Stimulated activated effector memory CD8-positive, alpha-beta T cell treated with anti-CD3 and anti-CD28 coated beads, Interleukin-12 subunit alpha, Interleukin-12 subunit beta, amount 100 ng/mL, for 72 hours (primary cell): Measurements from ENCODE around the gene AP1AR.
"Not testable (repeated sequence)": the region's sequence is repeated elsewhere in the genome, so short reads cannot be mapped to it uniquely, and the experiment has no call there.

Experiments used
- ATAC-seq: fragments of 150-1000 bp; cut with Tn5 transposase; 2 replicates; pipeline ENCODE4 v1.10.0; 2021
- DNase-seq, 2 donors: peaks; one replicate each; pipeline ENCODE4 v3.0.0; 2021 to 2022; ENCODE audit warnings: low spot score in 2 of 2
- H3K27ac Mint-ChIP-seq: one replicate; pipeline ENCODE4 v1.8.0; 2022; ENCODE audit warnings: mild to moderate bottlenecking, mixed read lengths
- H3K36me3 Mint-ChIP-seq: one replicate; pipeline ENCODE4 v1.8.0; 2022; ENCODE audit warnings: mild to moderate bottlenecking, mixed read lengths
- H3K4me1 Mint-ChIP-seq: one replicate; pipeline ENCODE4 v1.8.0; 2022; ENCODE audit warnings: mixed read lengths
- H3K4me3 Mint-ChIP-seq: one replicate; pipeline ENCODE4 v1.8.0; 2022; ENCODE audit warnings: mild to moderate bottlenecking, mixed read lengths
- H3K9me3 Mint-ChIP-seq: one replicate; pipeline ENCODE4 v1.8.0; 2022; ENCODE audit warnings: mixed read lengths

The AP1AR gene

GRCh38 chr4:112309263-112309791 is 77.7 kb downstream of the AP1AR start:
- ATAC-seq, H3K27ac Mint-ChIP-seq, H3K4me3 Mint-ChIP-seq, H3K9me3 Mint-ChIP-seq, DNase-seq, H3K36me3 Mint-ChIP-seq, H3K4me1 Mint-ChIP-seq: not testable (repeated sequence)

- Mint-ChIP-seq H3K9me3 (no peaks in the 10 kb centered on the region), H3K36me3 (no peaks in the 10 kb centered on the region), H3K4me1 (peaks cover 5% of the 10 kb centered on the region), H3K4me3 (no peak overlapping the region), H3K27ac (no peak overlapping the region)
- ATAC-seq (no peak), DNase-seq (no peak)
Observed at GRCh38 chr4:112311516-112311915, 79.9 kb downstream of the AP1AR start.

- Mint-ChIP-seq H3K9me3 (no peaks in the 10 kb centered on the region), H3K4me3 (no peak overlapping the region), H3K4me1 (no peaks in the 10 kb centered on the region), H3K27ac (no peak overlapping the region), H3K36me3 (no peaks in the 10 kb centered on the region)
- no peak for ATAC-seq
- no peak for DNase-seq
Observed at GRCh38 chr4:112312610-112313239, 81.1 kb downstream of the AP1AR start.

- no peak overlapping the region for H3K4me3 Mint-ChIP-seq
- H3K36me3 Mint-ChIP-seq, result no peaks in the 10 kb centered on the region
- DNase-seq, result no peak
- no peak overlapping the region for H3K27ac Mint-ChIP-seq
- H3K9me3 Mint-ChIP-seq, result no peaks in the 10 kb centered on the region
- ATAC-seq, result no peak
- H3K4me1 Mint-ChIP-seq, result peaks cover 10% of the 10 kb centered on the region
Observed at GRCh38 chr4:112315446-112315845, 83.9 kb downstream of the AP1AR start.

GRCh38 chr4:112316360-112316759 is 84.8 kb downstream of the AP1AR start:
- Mint-ChIP-seq H3K4me3 (no peak overlapping the region), H3K9me3 (no peaks in the 10 kb centered on the region), H3K36me3 (no peaks in the 10 kb centered on the region), H3K27ac (no peak overlapping the region), H3K4me1 (peaks cover 10% of the 10 kb centered on the region)
- DNase-seq (no peak), ATAC-seq (no peak)

GRCh38 chr4:112318239-112319142 is 86.9 kb downstream of the AP1AR start:
- no peak overlapping the region for H3K27ac Mint-ChIP-seq
- H3K4me3 Mint-ChIP-seq, result no peak overlapping the region

More at GRCh38 chr4:112318239-112319142, 86.9 kb downstream of the AP1AR start:
- Mint-ChIP-seq H3K4me1 (peaks cover 16% of the 10 kb centered on the region), H3K9me3 (no peaks in the 10 kb centered on the region), H3K36me3 (no peaks in the 10 kb centered on the region)
- DNase-seq, result no peak
- ATAC-seq, result peak; percentile 100
